NCI-H146 (cell line): Measurements from ENCODE around the gene AMD1.
"Not testable (repeated sequence)": the region's sequence is repeated elsewhere in the genome, so short reads cannot be mapped to it uniquely, and the experiment has no call there.

Experiments used
- DNase-seq: peaks from one replicate; lab custom pipeline; 2025; lab: John Stamatoyannopoulos, UW

The AMD1 gene

DNA sequence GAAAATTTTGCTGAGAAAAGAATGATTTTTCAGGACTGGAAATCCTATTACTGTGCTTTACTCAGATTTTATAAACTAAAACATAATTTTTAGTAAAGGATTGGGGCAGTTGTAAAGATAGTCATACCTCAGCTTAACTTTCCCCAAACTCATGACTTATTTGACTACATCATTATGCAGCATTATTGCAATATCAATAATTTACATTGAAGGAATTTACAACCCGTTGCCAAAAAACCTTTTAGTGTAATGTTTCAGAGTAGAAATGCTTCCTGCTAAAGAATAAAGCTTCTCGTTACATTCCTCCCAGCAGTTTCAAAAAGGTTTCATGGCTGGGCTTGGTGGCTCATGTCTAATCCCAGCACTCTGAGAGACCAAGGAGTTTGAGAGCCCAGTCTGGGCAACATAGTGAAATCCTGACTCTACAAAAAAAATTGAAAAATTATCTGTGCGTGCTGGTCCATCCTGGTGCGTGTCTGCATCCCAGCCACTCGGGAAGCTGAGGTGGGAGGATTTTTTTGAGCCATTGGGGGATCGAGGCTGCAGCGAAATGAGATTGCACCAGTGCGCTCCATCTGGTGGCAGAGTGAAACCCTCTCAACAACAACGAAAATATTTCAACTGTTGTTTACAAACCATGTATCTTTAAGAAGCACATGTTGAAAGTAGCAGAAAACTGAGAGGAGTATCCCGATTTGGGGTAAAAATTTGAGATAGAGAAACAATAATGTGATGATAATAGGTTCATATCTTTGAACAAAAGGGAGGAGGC lies 4.4 kb downstream of the AMD1 start:
- no peak for DNase-seq

GRCh38 chr6:110880651-110881050 lies 6.1 kb downstream of the AMD1 start:
- no peak for DNase-seq

DNA sequence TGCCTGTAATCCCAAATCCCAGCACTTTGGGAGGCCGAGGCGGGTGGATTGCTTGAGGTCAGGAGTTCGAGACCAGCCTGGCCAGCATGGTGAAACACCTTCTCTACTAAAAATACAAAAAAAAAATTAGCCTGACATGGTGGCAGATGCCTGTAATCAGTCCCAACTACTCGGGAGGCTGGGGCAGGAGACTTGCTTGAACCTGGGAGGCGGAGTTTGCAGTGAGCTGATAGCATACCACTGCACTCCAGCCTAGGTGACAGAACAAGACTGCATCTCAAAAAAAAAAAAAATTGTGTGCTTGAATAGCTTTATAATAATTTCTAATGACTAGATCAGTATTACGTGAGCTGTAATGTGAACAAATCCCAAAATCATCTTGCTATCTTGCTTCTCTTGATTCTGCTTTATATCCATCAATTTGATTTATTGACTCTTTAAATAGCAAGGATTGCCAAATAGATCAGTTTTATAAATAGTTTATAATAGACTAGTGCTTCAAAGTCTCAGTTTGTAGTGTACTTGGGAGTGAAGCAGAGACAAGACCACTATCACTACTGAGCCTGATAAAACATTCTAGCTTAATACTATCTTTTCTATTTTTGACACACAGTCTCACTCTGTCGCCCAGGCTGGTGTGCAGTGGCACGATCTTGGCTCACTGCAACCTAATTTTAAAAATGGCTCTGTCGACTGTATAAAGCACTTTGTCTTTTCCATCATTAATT lies 7.1 kb downstream of the AMD1 start:
- DNase-seq: no peak

DNA sequence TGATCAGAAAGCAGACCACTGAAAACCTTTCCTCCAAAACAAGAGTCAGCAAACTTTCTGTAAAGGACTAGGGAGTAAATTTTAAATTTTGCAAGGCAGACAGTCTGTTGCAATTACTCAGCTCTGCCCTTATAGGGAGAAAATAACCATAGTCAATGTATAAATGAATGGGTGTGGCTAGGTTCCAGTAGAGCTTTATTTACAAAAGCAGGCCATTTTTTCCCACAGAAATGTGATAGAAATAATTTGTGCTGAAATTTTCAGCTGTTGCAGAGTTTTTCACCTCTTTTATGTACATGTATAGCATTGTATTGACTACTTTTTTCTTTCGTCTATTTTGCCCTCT lies 7.7 kb downstream of the AMD1 start:
- DNase-seq: no peak

DNA sequence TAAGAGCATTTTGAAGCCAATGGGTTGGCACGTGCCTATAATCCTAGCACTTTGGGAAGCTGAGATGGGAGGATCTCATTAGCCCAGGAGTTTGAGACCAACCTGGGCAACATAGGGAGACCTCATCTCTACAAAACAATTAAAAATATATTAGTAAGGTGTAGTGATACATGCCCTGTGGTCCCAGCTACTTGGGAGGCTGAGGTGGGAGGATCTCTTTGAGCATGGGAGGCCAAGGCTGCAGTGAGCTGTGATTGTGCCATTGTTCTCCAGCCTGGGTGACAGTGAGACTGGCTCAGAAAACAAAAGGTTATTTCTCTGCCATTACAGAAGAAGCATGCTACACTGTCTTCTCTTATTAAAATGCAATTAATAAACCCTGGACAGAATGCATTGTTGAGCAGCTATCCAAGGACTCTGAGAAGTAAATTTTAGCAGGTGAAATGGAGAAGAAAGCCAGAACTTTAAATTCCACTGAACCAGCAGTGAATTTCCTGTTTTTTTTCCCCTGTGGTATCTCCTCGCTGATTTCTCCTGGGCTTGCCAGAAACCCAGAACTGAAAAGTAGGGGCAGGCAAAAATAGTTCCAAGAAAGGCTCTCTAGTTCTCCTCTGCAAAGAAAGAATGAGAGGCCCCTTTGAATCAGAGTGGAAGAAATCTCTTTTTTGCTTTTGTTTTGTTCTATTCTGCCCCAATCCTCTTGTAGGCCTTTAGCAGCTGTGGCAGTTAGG lies 8.4 kb downstream of the AMD1 start:
- DNase-seq: no peak

- DNase-seq: no peak
Measured at GRCh38 chr6:110884321-110884720, 9.7 kb downstream of the AMD1 start.

DNA sequence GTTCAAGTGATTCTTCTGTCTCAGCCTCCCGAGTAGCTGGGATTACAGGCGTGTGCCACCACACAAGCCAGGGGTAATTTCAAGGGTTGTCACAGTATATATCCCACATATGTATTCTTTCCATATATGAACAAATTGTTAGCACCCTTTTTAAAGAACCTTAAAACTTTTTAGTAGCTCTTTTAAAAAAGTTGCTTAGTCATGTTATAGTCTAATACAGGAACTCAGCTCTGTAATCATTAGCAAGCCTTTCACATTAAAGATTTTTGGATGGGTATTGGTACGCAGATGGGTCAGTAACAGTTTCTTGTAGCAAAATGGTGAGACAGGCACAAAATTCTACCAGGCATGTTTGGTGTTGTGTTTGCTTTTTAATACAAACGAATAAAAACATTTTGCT lies 10.9 kb downstream of the AMD1 start:
- no peak for DNase-seq

GRCh38 chr6:110886555-110887167 lies 12.1 kb downstream of the AMD1 start:
- DNase-seq: no peak

DNA sequence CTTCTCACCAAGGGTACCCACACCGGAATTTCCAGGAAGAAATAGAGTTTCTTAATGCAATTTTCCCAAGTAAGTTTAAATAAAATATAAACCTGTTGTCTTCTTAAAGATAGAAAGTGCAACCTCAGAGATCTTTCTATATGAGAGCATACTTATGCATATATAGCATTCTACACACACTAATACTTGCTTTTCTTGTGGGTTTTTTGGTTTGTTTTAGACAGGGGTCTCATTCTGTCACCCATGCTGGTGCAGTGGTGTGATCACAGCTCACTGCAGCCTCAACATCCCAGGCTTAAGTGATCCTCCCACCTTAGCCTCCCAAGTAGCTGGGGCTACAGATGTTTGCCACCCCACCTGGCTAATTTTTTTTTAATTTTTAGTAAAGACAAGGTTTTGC lies 15.7 kb downstream of the AMD1 start:
- no peak for DNase-seq

- DNase-seq: no peak
Measured at GRCh38 chr6:110895907-110896608, 21.5 kb downstream of the AMD1 start.

- no peak for DNase-seq
Measured at GRCh38 chr6:110897433-110897832, 22.8 kb downstream of the AMD1 start.

DNA sequence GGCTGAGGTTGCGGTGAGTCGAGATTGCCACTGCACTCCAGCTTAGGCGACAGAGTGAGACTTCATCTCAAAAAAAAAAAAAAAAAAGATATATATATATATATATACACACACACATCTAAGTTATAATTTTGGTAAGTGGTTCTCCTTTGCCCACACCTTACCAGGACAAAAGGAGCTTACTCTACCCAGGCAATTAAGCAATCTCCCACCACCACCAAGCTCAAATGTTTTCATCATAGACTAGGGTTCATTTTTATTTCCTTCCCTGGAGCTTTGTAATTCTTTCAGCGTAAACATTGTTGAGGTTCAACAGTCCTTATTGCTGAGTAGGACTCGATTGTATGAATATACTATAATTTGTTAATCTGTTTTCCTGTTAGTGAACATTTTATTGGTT lies 23.5 kb downstream of the AMD1 start:
- DNase-seq: no peak

GRCh38 chr6:110900028-110900598 lies 25.5 kb downstream of the AMD1 start:
- no peak for DNase-seq

GRCh38 chr6:110901601-110902000 lies 27.0 kb downstream of the AMD1 start:
- DNase-seq: not testable (repeated sequence)

- no peak for DNase-seq
Measured at GRCh38 chr6:110902091-110902490, 27.5 kb downstream of the AMD1 start.

GRCh38 chr6:110906273-110906672 lies 31.7 kb downstream of the AMD1 start:
- not testable (repeated sequence) for DNase-seq

GRCh38 chr6:110930781-110931180 lies 56.2 kb downstream of the AMD1 start:
- no peak for DNase-seq

GRCh38 chr6:110933912-110934311 lies 59.3 kb downstream of the AMD1 start:
- DNase-seq: no peak

GRCh38 chr6:110934381-110934898 lies 59.9 kb downstream of the AMD1 start:
- DNase-seq: no peak

- DNase-seq: no peak
Measured at GRCh38 chr6:110935171-110935570, 60.6 kb downstream of the AMD1 start.

DNA sequence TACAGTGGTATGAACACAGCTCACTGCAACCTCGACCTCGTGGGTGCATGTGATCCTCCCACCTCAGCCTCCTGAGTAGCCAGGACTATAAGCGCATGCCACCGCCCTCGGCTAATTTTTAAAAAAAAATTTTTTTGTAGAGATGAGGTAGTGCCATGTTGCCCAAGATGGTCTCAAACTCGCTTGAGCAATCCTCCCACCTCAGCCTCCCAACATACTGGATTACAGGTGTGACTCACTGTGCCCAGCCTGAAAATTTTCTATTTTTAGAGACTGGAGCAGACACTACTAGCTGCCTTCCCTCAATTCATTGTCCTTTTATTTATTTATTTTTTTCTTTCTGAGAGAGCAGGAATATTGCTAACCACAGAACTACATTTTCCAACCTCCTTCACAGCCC lies 63.6 kb downstream of the AMD1 start:
- DNase-seq: no peak
